GM12878 (cell line): ENCODE measurements around the gene CABP7. TPM values are rescaled to one million over a fixed set of nuclear protein-coding genes. Genes with fewer than 3 reads are reported as not detected.

Experiments
- ATAC-seq: fragments of 200-7000 bp; cut with Tn5 transposase; 3 replicates; pipeline ENCODE4 v1.9.1; 2020; ENCODE audit warnings: mild to moderate bottlenecking, moderate library complexity
- BruUV-seq: library from RNA; stranded (reverse); fragments of 400-500 nt; replicated peaks from 2 replicates; lab custom pipeline; 2021; lab: Mats Ljungman, UMichigan
- CTCF ChIA-PET: fragments of 300-600 bp; sonication (Branson Sonifier 250); formaldehyde crosslinking; extraction: SDS; loops from one replicate; lab custom pipeline; 2021; ENCODE audit warnings: inconsistent platforms; lab: Yijun Ruan, JAX
- POLR2A ChIA-PET: fragments of 350-600 bp; formaldehyde crosslinking; extraction: SDS; loops from one replicate; lab custom pipeline; 2021; ENCODE audit warnings: inconsistent platforms; lab: Charles Lee
- RAD21 ChIA-PET: fragments of 300-600 bp; sonication (Branson Sonifier 250); formaldehyde crosslinking; loops from one replicate; lab custom pipeline; 2023; ENCODE audit warnings: antibody characterized with exemption; ENCODE audit not compliant: unreplicated experiment; lab: Charles Lee
- SMC1A ChIA-PET: fragments of 300-600 bp; sonication (Branson Sonifier 250); formaldehyde crosslinking; loops from one replicate; lab custom pipeline; 2023; ENCODE audit not compliant: unreplicated experiment, uncharacterized antibody; lab: Charles Lee
- DNase-seq: peaks from one replicate; pipeline ENCODE4 v3.0.0-alpha.2; 2011; ENCODE audit warnings: low read depth, low spot score
- FAIRE-seq: peaks from 3 replicates; lab custom pipeline; 2011; peaks lifted over from hg19 to GRCh38; lab: Jason Lieb, UNC
- H2AFZ ChIP-seq: 2 replicates; pipeline ENCODE4 v1.6.0; 2011; ENCODE audit warnings: low read depth, low read length, control low read depth; ENCODE audit not compliant: control insufficient read depth
- H3K27ac ChIP-seq: 2 replicates; pipeline ENCODE4 v1.5.1; 2011; ENCODE audit warnings: control low read depth; ENCODE audit not compliant: control insufficient read depth, insufficient read depth
- H3K27me3 ChIP-seq, 2 experiments: replicated peaks in 1 of 2; 2 replicates each; pipeline versions ENCODE4 v1.6.0 to v1.6.1; 2011; ENCODE audit warnings: low read length in 1 of 2; ENCODE audit not compliant: control insufficient read depth in 2 of 2, insufficient read depth in 2 of 2
- H3K36me3 ChIP-seq, 2 experiments: 2 replicates each; pipeline ENCODE4 v1.5.1; 2011; ENCODE audit warnings: low read length in 1 of 2; ENCODE audit not compliant: control insufficient read depth in 2 of 2, insufficient read depth in 2 of 2
- H3K4me1 ChIP-seq: 2 replicates; pipeline ENCODE4 v1.6.1; 2011; ENCODE audit warnings: mild to moderate bottlenecking, low read length, moderate library complexity, mixed read lengths; ENCODE audit not compliant: control insufficient read depth, insufficient read depth
- H3K4me2 ChIP-seq: 2 replicates; pipeline ENCODE4 v1.6.0; 2011; ENCODE audit warnings: control low read depth; ENCODE audit not compliant: control insufficient read depth, insufficient read depth
- H3K4me3 ChIP-seq: fragments of 200-600 bp; sonication (generic); 2 replicates; pipeline ENCODE4 v1.5.1; 2016
- H3K79me2 ChIP-seq: 2 replicates; pipeline ENCODE4 v1.6.0; 2011; ENCODE audit warnings: low read length; ENCODE audit not compliant: control insufficient read depth, insufficient read depth
- H3K9ac ChIP-seq: 2 replicates; pipeline ENCODE4 v1.8.0; 2011; ENCODE audit warnings: low read length, control low read depth, mixed read lengths; ENCODE audit not compliant: control insufficient read depth, insufficient read depth
- H3K9me3 ChIP-seq: replicated peaks from 3 replicates; pipeline ENCODE4 v1.5.1; 2011; ENCODE audit warnings: mild to moderate bottlenecking, low read length; ENCODE audit not compliant: control insufficient read depth, insufficient read depth
- H4K20me1 ChIP-seq: 2 replicates; pipeline ENCODE4 v1.6.0; 2011; ENCODE audit not compliant: control insufficient read depth, insufficient read depth
- BCLAF1 ChIP-seq: fragments of 450-650 bp; IDR thresholded peaks from 2 replicates; pipeline ENCODE4 v1.6.1; 2017; ENCODE audit warnings: antibody characterized with exemption, mild to moderate bottlenecking, moderate library complexity
- BRCA1 ChIP-seq: IDR thresholded peaks from 2 replicates; pipeline ENCODE4 v1.6.1; 2011; ENCODE audit warnings: low read depth, low read length, improper control_type of control experiment
- CREB1 ChIP-seq: IDR thresholded peaks from 2 replicates; pipeline ENCODE4 v1.6.1; 2012; ENCODE audit warnings: low read depth, mild to moderate bottlenecking, inconsistent platforms
- DPF2 ChIP-seq: fragments of 450-650 bp; IDR thresholded peaks from 2 replicates; pipeline ENCODE4 v1.6.1; 2017; ENCODE audit warnings: mild to moderate bottlenecking
- IRF4 ChIP-seq: IDR thresholded peaks from 2 replicates; pipeline ENCODE4 v1.6.1; 2011; ENCODE audit warnings: low read depth, low read length
- JUNB ChIP-seq: IDR thresholded peaks from 2 replicates; pipeline ENCODE4 v1.6.1; 2016; ENCODE audit warnings: antibody characterized with exemption, mild to moderate bottlenecking
- MYB ChIP-seq: fragments of 150-350 bp; IDR thresholded peaks from 2 replicates; pipeline ENCODE4 v1.6.1; 2014; ENCODE audit warnings: mild to moderate bottlenecking, low read depth, low read length, borderline replicate concordance
- NFXL1 ChIP-seq: fragments of 450-650 bp; IDR thresholded peaks from 2 replicates; pipeline ENCODE4 v1.6.1; 2017; ENCODE audit warnings: antibody characterized with exemption, mild to moderate bottlenecking, borderline replicate concordance
- NFYA ChIP-seq: IDR thresholded peaks from 2 replicates; pipeline ENCODE4 v1.6.1; 2011; ENCODE audit warnings: low read depth, mild to moderate bottlenecking, low read length, improper control_type of control experiment, borderline replicate concordance
- PAX5 ChIP-seq: IDR thresholded peaks from 2 replicates; pipeline ENCODE4 v1.6.1; 2011; ENCODE audit warnings: low read depth, low read length, borderline replicate concordance
- RAD21 ChIP-seq: IDR thresholded peaks from 2 replicates; pipeline ENCODE4 v1.6.1; 2011; ENCODE audit warnings: mild to moderate bottlenecking, low read depth, low read length, moderate library complexity; ENCODE audit not compliant: insufficient read depth
- SP1 ChIP-seq: IDR thresholded peaks from one replicate; pipeline ENCODE4 v1.6.1; 2011; ENCODE audit warnings: low read depth, low read length
- TCF3 ChIP-seq: IDR thresholded peaks from 2 replicates; pipeline ENCODE4 v1.6.1; 2012; ENCODE audit warnings: low read depth, mild to moderate bottlenecking, low read length, borderline replicate concordance; ENCODE audit not compliant: insufficient read depth
- ZSCAN29 ChIP-seq: fragments of 450-650 bp; IDR thresholded peaks from 2 replicates; pipeline ENCODE4 v1.6.1; 2017; ENCODE audit warnings: mild to moderate bottlenecking, moderate library complexity
- WGBS: methylation state at CpG from one replicate; pipeline ENCODE4 v1.1.6; 2016; ENCODE audit warnings: low lambda C conversion rate; ENCODE audit not compliant: insufficient replicate concordance, insufficient coverage; ENCODE audit errors: missing lambda C conversion rate; 5-methylcytosine and 5-hydroxymethylcytosine counted together
- in situ Hi-C: fragments of 300-500 bp; cut with MboI; formaldehyde crosslinking; loops from 9 replicates; pipeline ENCODE4 v1.14.3; 2018; ENCODE audit warnings: mixed read lengths
- intact Hi-C: fragments of 100-400 bp; cut with micrococcal nuclease; formaldehyde crosslinking; loops from one replicate; pipeline ENCODE4 v1.14.2; 2022; ENCODE audit not compliant: unreplicated experiment
- polyA plus RNA-seq, 11 experiments: library from polyadenylated mRNA; depleted of rRNA in 4 of 11; unstranded in 6 of 11; stranded (reverse) in 5 of 11; fragments of >200 nt; fragmentation: Nextera tagmentation in 4 of 11; fragmentation: Illumina TruSeq in 1 of 11; extraction: Ambion mirVana in 4 of 11; extraction: Trizol in 1 of 11; gene quantifications; 1 replicate in 1 of 11; 2 replicates in 10 of 11; pipeline versions ENCODE4 v1.2.1 to v1.2.3, GENCODE V29; 2011 to 2016; ENCODE audit warnings: inconsistent platforms in 2 of 11, missing spikeins in 2 of 11, low read depth in 1 of 11
- total RNA-seq, 4 experiments: library from RNA; depleted of rRNA in 3 of 4; stranded (reverse); fragments of >200 nt in 3 of 4; fragmentation: Illumina TruSeq in 1 of 4; extraction: Trizol in 1 of 4; gene quantifications; 2 replicates each; pipeline versions ENCODE4 v1.2.1 to v1.2.3, GENCODE V29; 2013 to 2021

Gene CABP7
- total and polyA plus RNA-seq, 10 of the 15 experiments (the other 5 are each of a cell fraction or from before 2014, with no cell fraction given), result 0.02 to 0.18 (median 0.05) TPM; not detected in 5

- H3K4me1 ChIP-seq, result no peaks in the 10 kb centered on the region
- no peak overlapping the region for H3K27ac ChIP-seq
- no peak overlapping the region for H2AFZ ChIP-seq
- no TSS peak for BruUV-seq
- H3K36me3 ChIP-seq, result no peaks in the 10 kb centered on the region; a peak in 2 of 4 replicates
- ChIA-PET POLR2A (no interaction called here), CTCF (no interaction called here), SMC1A (no interaction called here), RAD21 (no interaction called here)
- WGBS, result 100% methylated on average over 2 of the region's 2 CpGs
- intact Hi-C loops, result no loop called here
- no peak for TF ChIP-seq JUNB
- no peak for TF ChIP-seq MYB
- TF ChIP-seq IRF4, result no peak
- TF ChIP-seq BRCA1, result no peak
- TF ChIP-seq CREB1, result no peak
- TF ChIP-seq SP1, result no peak
- TF ChIP-seq RAD21, result no peak
- TF ChIP-seq BCLAF1, result no peak
- no peak for TF ChIP-seq PAX5
- no peak for TF ChIP-seq NFXL1
- TF ChIP-seq TCF3, result no peak
- no peak for TF ChIP-seq DPF2
- no peak for TF ChIP-seq NFYA
- no peak for TF ChIP-seq ZSCAN29
- DNase-seq (no peak), ATAC-seq (no peak), FAIRE-seq (no peak)
- no peak overlapping the region for H3K4me3 ChIP-seq
- H4K20me1 ChIP-seq, result no peaks in the 10 kb centered on the region
- no peak overlapping the region for H3K9ac ChIP-seq
- in situ Hi-C loops, result no loop called here
- no peaks in the 10 kb centered on the region for H3K27me3 ChIP-seq
- no peaks in the 10 kb centered on the region for H3K79me2 ChIP-seq
- no peak overlapping the region for H3K4me2 ChIP-seq
- no peaks in the 10 kb centered on the region; the same call in 1 of the 3 replicates for H3K9me3 ChIP-seq
Observed at GRCh38 chr22:29751669-29752068, 31.9 kb downstream of the CABP7 start.
